BLaER1 (cell line): ENCODE measurements around the gene PRIM2.
"Not testable (repeated sequence)": the region's sequence is repeated elsewhere in the genome, so short reads cannot be mapped to it uniquely, and the experiment has no call there.

ENCODE experiments used
- H3K27ac ChIP-seq: shearing (Covaris generic); formaldehyde crosslinking; 2 replicates; pipeline ENCODE4 v1.8.1; 2022
- H3K27me3 ChIP-seq: shearing (Covaris generic); formaldehyde crosslinking; 2 replicates; pipeline ENCODE4 v1.8.1; 2022
- H3K36me3 ChIP-seq: shearing (Covaris generic); formaldehyde crosslinking; 2 replicates; pipeline ENCODE4 v1.8.1; 2022
- H3K4me1 ChIP-seq: shearing (Covaris generic); formaldehyde crosslinking; 2 replicates; pipeline ENCODE4 v1.8.1; 2022
- H3K4me2 ChIP-seq: shearing (Covaris generic); formaldehyde crosslinking; 2 replicates; pipeline ENCODE4 v1.8.1; 2022
- H3K4me3 ChIP-seq: shearing (Covaris generic); formaldehyde crosslinking; 2 replicates; pipeline ENCODE4 v1.8.1; 2022
- H3K9ac ChIP-seq: shearing (Covaris generic); formaldehyde crosslinking; 2 replicates; pipeline ENCODE4 v1.8.1; 2022
- H3K9me3 ChIP-seq: shearing (Covaris generic); formaldehyde crosslinking; 2 replicates; pipeline ENCODE4 v1.8.1; 2022
- H4K20me1 ChIP-seq: shearing (Covaris generic); formaldehyde crosslinking; 2 replicates; pipeline ENCODE4 v1.8.1; 2022
- Cebpa-rat ChIP-seq: shearing (Covaris generic); IDR thresholded peaks from 2 replicates; pipeline ENCODE4 v1.8.1; 2022

PRIM2 gene

GRCh38 chr6:57328074-57328473, 10.6 kb downstream of the PRIM2 start:
- Histone ChIP-seq H3K36me3 (peaks cover 90% of the 10 kb centered on the region), H3K9me3 (peaks cover 58% of the 10 kb centered on the region), H3K4me2 (no peak overlapping the region), H3K9ac (no peak overlapping the region), H3K4me1 (no peaks in the 10 kb centered on the region), H3K27me3 (no peaks in the 10 kb centered on the region), H3K4me3 (no peak overlapping the region), H3K27ac (no peak overlapping the region), H4K20me1 (no peaks in the 10 kb centered on the region)
- TF ChIP-seq Cebpa-rat = peak; percentile 22; the same call in 1 of the 2 replicates

GRCh38 chr6:57329933-57330332, 12.5 kb downstream of the PRIM2 start:
- no peak for TF ChIP-seq Cebpa-rat
- H3K4me1 ChIP-seq = no peaks in the 10 kb centered on the region
- no peak overlapping the region for H3K4me3 ChIP-seq
- H4K20me1 ChIP-seq = no peaks in the 10 kb centered on the region
- H3K36me3 ChIP-seq = peaks cover 95% of the 10 kb centered on the region
- peaks cover 74% of the 10 kb centered on the region for H3K9me3 ChIP-seq
- H3K27me3 ChIP-seq = no peaks in the 10 kb centered on the region
- no peak overlapping the region for H3K9ac ChIP-seq
- H3K27ac ChIP-seq = no peak overlapping the region
- H3K4me2 ChIP-seq = no peak overlapping the region

GRCh38 chr6:57342148-57342669, 24.8 kb downstream of the PRIM2 start:
- Histone ChIP-seq H3K4me1 (no peaks in the 10 kb centered on the region), H3K27ac (no peak overlapping the region), H4K20me1 (no peaks in the 10 kb centered on the region), H3K27me3 (no peaks in the 10 kb centered on the region), H3K4me3 (no peak overlapping the region), H3K36me3 (peaks cover 8% of the 10 kb centered on the region), H3K4me2 (no peak overlapping the region), H3K9ac (no peak overlapping the region), H3K9me3 (peaks cover 3% of the 10 kb centered on the region; the same call in 1 of the 2 replicates)
- TF ChIP-seq Cebpa-rat = no peak

GRCh38 chr6:57343342-57343741, 25.9 kb downstream of the PRIM2 start:
- H3K4me2 ChIP-seq, H3K27me3 ChIP-seq, H3K4me1 ChIP-seq, H3K4me3 ChIP-seq, H3K27ac ChIP-seq, H3K9ac ChIP-seq, H3K9me3 ChIP-seq, H3K36me3 ChIP-seq, H4K20me1 ChIP-seq: not testable (repeated sequence)

GRCh38 chr6:57346715-57347114, 29.3 kb downstream of the PRIM2 start:
- not testable (repeated sequence) for H3K4me3 ChIP-seq, H3K36me3 ChIP-seq, H3K9me3 ChIP-seq, H3K9ac ChIP-seq, H4K20me1 ChIP-seq, H3K27me3 ChIP-seq, H3K4me2 ChIP-seq, H3K27ac ChIP-seq
- peaks cover 18% of the 10 kb centered on the region for H3K4me1 ChIP-seq

GRCh38 chr6:57347597-57347996, 30.2 kb downstream of the PRIM2 start:
- H3K9me3 ChIP-seq, H3K27ac ChIP-seq, H3K4me2 ChIP-seq: not testable (repeated sequence)

GRCh38 chr6:57350443-57350842, 33.0 kb downstream of the PRIM2 start:
- H3K4me1 ChIP-seq = peaks cover 18% of the 10 kb centered on the region
- H4K20me1 ChIP-seq, H3K4me3 ChIP-seq, H3K9me3 ChIP-seq, H3K27ac ChIP-seq, H3K36me3 ChIP-seq, H3K27me3 ChIP-seq, H3K9ac ChIP-seq: not testable (repeated sequence)
- H3K4me2 ChIP-seq = 0 out of 2 replicates have a peak overlapping the region, but pooled peaks have one; percentile 24

More at GRCh38 chr6:57347597-57347996, 30.2 kb downstream of the PRIM2 start:
- peaks cover 18% of the 10 kb centered on the region for H3K4me1 ChIP-seq
- H3K27me3 ChIP-seq, H4K20me1 ChIP-seq, H3K36me3 ChIP-seq, H3K4me3 ChIP-seq, H3K9ac ChIP-seq: not testable (repeated sequence)

GRCh38 chr6:57352596-57352995, 35.2 kb downstream of the PRIM2 start:
- not testable (repeated sequence) for H3K27me3 ChIP-seq, H3K27ac ChIP-seq, H3K4me3 ChIP-seq, H3K9ac ChIP-seq, H3K9me3 ChIP-seq, H3K4me2 ChIP-seq, H4K20me1 ChIP-seq, H3K36me3 ChIP-seq
- H3K4me1 ChIP-seq = peaks cover 18% of the 10 kb centered on the region

- not testable (repeated sequence) for H3K36me3 ChIP-seq, H4K20me1 ChIP-seq, H3K4me1 ChIP-seq, H3K27me3 ChIP-seq, H3K27ac ChIP-seq, H3K4me2 ChIP-seq, H3K4me3 ChIP-seq, H3K9ac ChIP-seq, H3K9me3 ChIP-seq
These were observed 40.9 kb downstream of the PRIM2 start for GRCh38 chr6:57358319-57358718.

GRCh38 chr6:57359766-57360165, 42.3 kb downstream of the PRIM2 start:
- H3K4me1 ChIP-seq, H3K9ac ChIP-seq, H3K4me2 ChIP-seq, H3K27me3 ChIP-seq, H4K20me1 ChIP-seq, H3K27ac ChIP-seq, H3K36me3 ChIP-seq, H3K4me3 ChIP-seq, H3K9me3 ChIP-seq: not testable (repeated sequence)

- H3K27me3 ChIP-seq, H4K20me1 ChIP-seq, H3K4me1 ChIP-seq, H3K4me2 ChIP-seq, H3K9ac ChIP-seq, H3K9me3 ChIP-seq, H3K4me3 ChIP-seq, H3K36me3 ChIP-seq, H3K27ac ChIP-seq: not testable (repeated sequence)
These were observed 44.9 kb downstream of the PRIM2 start for GRCh38 chr6:57362340-57362739.

- not testable (repeated sequence) for H3K9ac ChIP-seq, H4K20me1 ChIP-seq, H3K27ac ChIP-seq, H3K27me3 ChIP-seq, H3K4me1 ChIP-seq, H3K9me3 ChIP-seq, H3K4me2 ChIP-seq, H3K36me3 ChIP-seq, H3K4me3 ChIP-seq
These were observed 47.7 kb downstream of the PRIM2 start for GRCh38 chr6:57365076-57365583.

- not testable (repeated sequence) for H3K4me3 ChIP-seq, H3K4me2 ChIP-seq, H3K36me3 ChIP-seq, H3K4me1 ChIP-seq, H3K9me3 ChIP-seq, H3K27me3 ChIP-seq, H3K9ac ChIP-seq, H4K20me1 ChIP-seq, H3K27ac ChIP-seq
These were observed 51.7 kb downstream of the PRIM2 start for GRCh38 chr6:57368965-57369731.

GRCh38 chr6:57371779-57372178, 54.3 kb downstream of the PRIM2 start:
- H3K4me3 ChIP-seq, H4K20me1 ChIP-seq, H3K4me1 ChIP-seq, H3K36me3 ChIP-seq, H3K4me2 ChIP-seq, H3K27me3 ChIP-seq, H3K9ac ChIP-seq, H3K27ac ChIP-seq, H3K9me3 ChIP-seq: not testable (repeated sequence)

GRCh38 chr6:57374764-57375163, 57.3 kb downstream of the PRIM2 start:
- not testable (repeated sequence) for H3K4me1 ChIP-seq, H3K27ac ChIP-seq, H3K9me3 ChIP-seq

More at GRCh38 chr6:57374764-57375163, 57.3 kb downstream of the PRIM2 start:
- H3K9ac ChIP-seq, H3K36me3 ChIP-seq, H3K4me3 ChIP-seq, H3K4me2 ChIP-seq, H4K20me1 ChIP-seq, H3K27me3 ChIP-seq: not testable (repeated sequence)
